HepG2 (cell line): ENCODE data around the gene PRPSAP1. TPM values are rescaled to one million over a fixed set of nuclear protein-coding genes. Genes with fewer than 3 reads are reported as not detected.

Experiments used
- ATAC-seq: fragments of 200-7000 bp; cut with Tn5 transposase; 3 replicates; pipeline ENCODE4 v1.9.1; 2020; ENCODE audit warnings: mild to moderate bottlenecking, moderate library complexity
- BruUV-seq: library from RNA; stranded (reverse); fragments of 400-500 nt; replicated peaks from 2 replicates; lab custom pipeline; 2021; lab: Mats Ljungman, UMichigan
- CTCF ChIA-PET: fragments of 300-600 bp; formaldehyde crosslinking; extraction: SDS; loops from one replicate; lab custom pipeline; 2021; ENCODE audit warnings: low total read pairs, inconsistent platforms, low intra/inter-chr PET ratio; lab: Yijun Ruan, JAX
- POLR2A ChIA-PET: fragments of 350-600 bp; sonication (Branson Sonifier 250); formaldehyde crosslinking; loops from one replicate; lab custom pipeline; 2020; ENCODE audit warnings: antibody characterized with exemption, inconsistent platforms; lab: Yijun Ruan, JAX
- DNase-seq: peaks from one replicate; pipeline ENCODE4 v3.0.0-alpha.2; 2015; ENCODE audit warnings: low spot score
- FAIRE-seq: peaks from 3 replicates; lab custom pipeline; 2011; peaks lifted over from hg19 to GRCh38; lab: Jason Lieb, UNC
- H2AFZ ChIP-seq: one replicate; pipeline ENCODE4 v1.6.1; 2011; ENCODE audit warnings: low read length, inconsistent platforms
- H3K27ac ChIP-seq: fragments of 300-600 bp; 3 replicates; pipeline ENCODE4 v1.8.0; 2011; ENCODE audit warnings: mixed run types, mild to moderate bottlenecking, mixed read lengths, low read length, inconsistent platforms; ENCODE audit not compliant: insufficient read depth; ENCODE audit errors: extremely low read length
- H3K27me3 ChIP-seq, 2 experiments: fragments of 200-600 bp in 1 of 2; 2 replicates in 1 of 2; 3 replicates in 1 of 2; pipeline versions ENCODE4 v1.6.0 to v1.8.0; 2011; ENCODE audit warnings: low read length in 2 of 2, mild to moderate bottlenecking in 2 of 2, moderate library complexity in 2 of 2, inconsistent platforms in 1 of 2; ENCODE audit not compliant: insufficient read depth in 2 of 2, control insufficient read depth in 1 of 2
- H3K36me3 ChIP-seq, 2 experiments: fragments of 200-600 bp in 1 of 2; replicated peaks in 1 of 2; 2 replicates in 1 of 2; 3 replicates in 1 of 2; pipeline versions ENCODE4 v1.5.1 to v1.8.0; 2011; ENCODE audit warnings: low read length in 2 of 2, inconsistent platforms in 1 of 2; ENCODE audit not compliant: insufficient read depth in 2 of 2, control insufficient read depth in 1 of 2
- H3K4me1 ChIP-seq: 2 replicates; pipeline ENCODE4 v1.5.1; 2012; ENCODE audit warnings: low read length, inconsistent platforms; ENCODE audit not compliant: insufficient read depth
- H3K4me2 ChIP-seq: 2 replicates; pipeline ENCODE4 v1.6.0; 2011; ENCODE audit warnings: low read depth, low read length, inconsistent platforms
- H3K4me3 ChIP-seq, 3 experiments: fragments of 200-600 bp in 1 of 3; sonication (generic), shearing (Covaris generic) in 1 of 3; replicated peaks in 1 of 3; 2 replicates each; pipeline ENCODE4 v1.5.1; 2011 to 2016; ENCODE audit warnings: low read length in 3 of 3, inconsistent platforms in 2 of 3, low read depth in 2 of 3, mild to moderate bottlenecking in 2 of 3, control low read depth in 1 of 3, mixed read lengths in 1 of 3; ENCODE audit not compliant: insufficient read depth in 1 of 3
- H3K79me2 ChIP-seq: one replicate; pipeline ENCODE4 v1.6.1; 2011; ENCODE audit warnings: low read length, inconsistent platforms; ENCODE audit not compliant: insufficient read depth
- H3K9ac ChIP-seq: 2 replicates; pipeline ENCODE4 v1.6.0; 2011; ENCODE audit warnings: mild to moderate bottlenecking, low read depth, low read length, inconsistent platforms; ENCODE audit not compliant: insufficient read depth
- H3K9me3 ChIP-seq: 2 replicates; pipeline ENCODE4 v1.5.1; 2012; ENCODE audit warnings: mild to moderate bottlenecking, low read length
- H4K20me1 ChIP-seq: 2 replicates; pipeline ENCODE4 v1.6.0; 2011; ENCODE audit warnings: inconsistent platforms, mild to moderate bottlenecking, low read length, moderate library complexity; ENCODE audit not compliant: insufficient read depth
- AGO2 ChIP-seq: fragments of 200-400 bp; formaldehyde crosslinking; optimal IDR thresholded peaks from 2 replicates; pipeline ENCODE3; 2017; ENCODE audit warnings: mild to moderate bottlenecking, low read depth, low read length, moderate library complexity
- ETS1 ChIP-seq: sonication (generic); formaldehyde crosslinking; IDR thresholded peaks from 2 replicates; pipeline ENCODE4 v1.4.0; 2020; ENCODE audit warnings: missing genetic modification reagents
- FOXK1 ChIP-seq: sonication (generic); formaldehyde crosslinking; IDR thresholded peaks from 2 replicates; pipeline ENCODE4 v1.4.0; 2020; ENCODE audit warnings: low read depth, missing genetic modification reagents, borderline replicate concordance
- HIVEP1 ChIP-seq: sonication (generic); formaldehyde crosslinking; IDR thresholded peaks from 2 replicates; pipeline ENCODE4 v1.4.0; 2020; ENCODE audit warnings: mild to moderate bottlenecking, missing genetic modification reagents
- HMG20A ChIP-seq: IDR thresholded peaks from 2 replicates; pipeline ENCODE4 v1.6.1; 2016; ENCODE audit warnings: borderline replicate concordance
- KDM1A ChIP-seq: IDR thresholded peaks from 2 replicates; pipeline ENCODE4 v1.6.1; 2016; ENCODE audit warnings: missing compliant biosample characterization
- MXD3 ChIP-seq: IDR thresholded peaks from 2 replicates; pipeline ENCODE4 v1.6.1; 2016; ENCODE audit warnings: mild to moderate bottlenecking, missing biosample characterization, missing genetic modification reagents
- NBN ChIP-seq: fragments of 450-650 bp; conservative IDR thresholded peaks from 2 replicates; pipeline ENCODE4 v1.6.1; 2017
- PLRG1 ChIP-seq: fragments of 450-650 bp; conservative IDR thresholded peaks from 2 replicates; pipeline ENCODE4 v1.6.1; 2016
- POLR2A ChIP-seq, 2 experiments: IDR thresholded peaks; 2 replicates each; pipeline ENCODE4 v1.6.1; 2011; ENCODE audit warnings: low read depth in 2 of 2, low read length in 2 of 2, mild to moderate bottlenecking in 1 of 2, moderate library complexity in 1 of 2; ENCODE audit not compliant: insufficient read depth in 1 of 2
- PPARG ChIP-seq: conservative IDR thresholded peaks from 2 replicates; pipeline ENCODE4 v1.6.1; 2016; ENCODE audit warnings: missing biosample characterization, missing genetic modification reagents
- RFXANK ChIP-seq: IDR thresholded peaks from 2 replicates; pipeline ENCODE4 v1.6.1; 2016
- SIX1 ChIP-seq: sonication (generic); formaldehyde crosslinking; IDR thresholded peaks from 2 replicates; pipeline ENCODE4 v1.4.0; 2020; ENCODE audit warnings: missing genetic modification reagents, borderline replicate concordance
- SMYD3 ChIP-seq: sonication (generic); formaldehyde crosslinking; IDR thresholded peaks from 2 replicates; pipeline ENCODE4 v1.8.1; 2023; ENCODE audit warnings: mild to moderate bottlenecking, missing genetic modification reagents
- SNAPC2 ChIP-seq: sonication (generic); formaldehyde crosslinking; IDR thresholded peaks from 2 replicates; pipeline ENCODE4 v1.8.1; 2022; ENCODE audit warnings: mild to moderate bottlenecking, missing genetic modification reagents
- SOX13 ChIP-seq, 3 experiments: fragments of 450-650 bp in 1 of 3; sonication (generic) in 1 of 3; formaldehyde crosslinking in 1 of 3; IDR thresholded peaks in 2 of 3; conservative IDR thresholded peaks in 1 of 3; 2 replicates each; pipeline versions ENCODE4 v1.5.0 to v1.6.1; 2016 to 2020; ENCODE audit warnings: antibody characterized with exemption in 1 of 3, mild to moderate bottlenecking in 1 of 3, missing compliant biosample characterization in 1 of 3, missing genetic modification reagents in 1 of 3, moderate library complexity in 1 of 3
- ZMAT3 ChIP-seq: sonication (generic); formaldehyde crosslinking; conservative IDR thresholded peaks from 2 replicates; pipeline ENCODE4 v1.7.0; 2021; ENCODE audit warnings: missing genetic modification reagents
- ZNF20 ChIP-seq: sonication (generic); formaldehyde crosslinking; IDR thresholded peaks from 2 replicates; pipeline ENCODE4 v1.4.0; 2020; ENCODE audit warnings: mild to moderate bottlenecking, moderate library complexity, missing genetic modification reagents
- ZNF296 ChIP-seq: sonication (generic); formaldehyde crosslinking; conservative IDR thresholded peaks from 2 replicates; pipeline ENCODE4 v1.5.0; 2020; ENCODE audit warnings: mild to moderate bottlenecking, missing genetic modification reagents
- ZNF724P ChIP-seq: sonication (generic); formaldehyde crosslinking; IDR thresholded peaks from 2 replicates; pipeline ENCODE4 v1.8.0; 2022; ENCODE audit warnings: missing genetic modification reagents, borderline replicate concordance
- ZNF749 ChIP-seq: sonication (generic); formaldehyde crosslinking; IDR thresholded peaks from 2 replicates; pipeline ENCODE4 v1.8.0; 2022; ENCODE audit warnings: mild to moderate bottlenecking, missing genetic modification reagents, moderate library complexity, borderline replicate concordance
- WGBS: methylation state at CpG from one replicate; pipeline ENCODE4 v1.1.6; 2017; ENCODE audit warnings: low lambda C conversion rate; 5-methylcytosine and 5-hydroxymethylcytosine counted together
- in situ Hi-C: cut with HindIII; loops from 2 replicates; pipeline ENCODE4 v1.10.0; 2017; ENCODE audit warnings: low pct_unique_long_range_greater_than_20kb; ENCODE audit not compliant: extremely low pct_ligation_motif_present
- intact Hi-C: fragments of 100-400 bp; cut with micrococcal nuclease; formaldehyde crosslinking; loops from one replicate; pipeline ENCODE4 v1.10.0; 2022; ENCODE audit not compliant: unreplicated experiment
- polyA plus RNA-seq, 8 experiments: library from polyadenylated mRNA; depleted of rRNA in 3 of 8; stranded (reverse) in 7 of 8; unstranded in 1 of 8; fragments of >200 nt; fragmentation: Illumina TruSeq in 4 of 8; extraction: Trizol in 4 of 8; gene quantifications; 2 replicates each; pipeline versions ENCODE4 v1.2.1 to v1.2.3, GENCODE V29; 2011 to 2016; ENCODE audit warnings: low read depth in 4 of 8, missing spikeins in 1 of 8, mixed read lengths in 1 of 8; ENCODE audit not compliant: insufficient read depth in 1 of 8
- total RNA-seq, 5 experiments: library from RNA; depleted of rRNA; stranded (reverse); fragments of >200 nt; fragmentation: Illumina TruSeq; extraction: Trizol; gene quantifications; 2 replicates each; pipeline ENCODE4 v1.2.3, GENCODE V29; 2016; ENCODE audit warnings: low read depth in 1 of 5

Gene PRPSAP1
- total and polyA plus RNA-seq, 2 of the 13 experiments (the other 11 are each of a cell fraction or from before 2014, with no cell fraction given) = 91.1 to 314 TPM

DNA sequence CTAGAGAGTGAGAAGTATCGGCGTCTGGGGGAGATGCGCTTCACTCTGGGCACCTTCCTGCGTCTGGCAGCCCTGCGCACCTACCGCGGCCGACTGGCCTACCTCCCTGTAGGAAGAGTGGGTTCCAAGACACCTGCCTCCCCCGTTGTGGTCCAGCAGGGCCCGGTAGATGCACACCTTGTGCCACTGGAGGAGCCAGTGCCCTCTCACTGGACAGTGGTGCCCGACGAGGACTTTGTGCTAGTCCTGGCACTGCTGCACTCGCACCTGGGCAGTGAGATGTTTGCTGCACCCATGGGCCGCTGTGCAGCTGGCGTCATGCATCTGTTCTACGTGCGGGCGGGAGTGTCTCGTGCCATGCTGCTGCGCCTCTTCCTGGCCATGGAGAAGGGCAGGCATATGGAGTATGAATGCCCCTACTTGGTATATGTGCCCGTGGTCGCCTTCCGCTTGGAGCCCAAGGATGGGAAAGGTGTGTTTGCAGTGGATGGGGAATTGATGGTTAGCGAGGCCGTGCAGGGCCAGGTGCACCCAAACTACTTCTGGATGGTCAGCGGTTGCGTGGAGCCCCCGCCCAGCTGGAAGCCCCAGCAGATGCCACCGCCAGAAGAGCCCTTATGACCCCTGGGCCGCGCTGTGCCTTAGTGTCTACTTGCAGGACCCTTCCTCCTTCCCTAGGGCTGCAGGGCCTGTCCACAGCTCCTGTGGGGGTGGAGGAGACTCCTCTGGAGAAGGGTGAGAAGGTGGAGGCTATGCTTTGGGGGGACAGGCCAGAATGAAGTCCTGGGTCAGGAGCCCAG is 33.5 kb upstream of the PRPSAP1 start (continued):
- no peak for TF ChIP-seq SNAPC2
- TF ChIP-seq SMYD3 = no peak
- TF ChIP-seq AGO2 = peak; percentile 99
- TF ChIP-seq NBN = no peak
- TF ChIP-seq POLR2A (IDR thresholded peaks at IDR 0.05; ENCODE audit: insufficient read depth in 1 of 2, low read depth in 2 of 2, low read length in 2 of 2) = no peak
- TF ChIP-seq, all 625 proteins: peak for 30

DNA sequence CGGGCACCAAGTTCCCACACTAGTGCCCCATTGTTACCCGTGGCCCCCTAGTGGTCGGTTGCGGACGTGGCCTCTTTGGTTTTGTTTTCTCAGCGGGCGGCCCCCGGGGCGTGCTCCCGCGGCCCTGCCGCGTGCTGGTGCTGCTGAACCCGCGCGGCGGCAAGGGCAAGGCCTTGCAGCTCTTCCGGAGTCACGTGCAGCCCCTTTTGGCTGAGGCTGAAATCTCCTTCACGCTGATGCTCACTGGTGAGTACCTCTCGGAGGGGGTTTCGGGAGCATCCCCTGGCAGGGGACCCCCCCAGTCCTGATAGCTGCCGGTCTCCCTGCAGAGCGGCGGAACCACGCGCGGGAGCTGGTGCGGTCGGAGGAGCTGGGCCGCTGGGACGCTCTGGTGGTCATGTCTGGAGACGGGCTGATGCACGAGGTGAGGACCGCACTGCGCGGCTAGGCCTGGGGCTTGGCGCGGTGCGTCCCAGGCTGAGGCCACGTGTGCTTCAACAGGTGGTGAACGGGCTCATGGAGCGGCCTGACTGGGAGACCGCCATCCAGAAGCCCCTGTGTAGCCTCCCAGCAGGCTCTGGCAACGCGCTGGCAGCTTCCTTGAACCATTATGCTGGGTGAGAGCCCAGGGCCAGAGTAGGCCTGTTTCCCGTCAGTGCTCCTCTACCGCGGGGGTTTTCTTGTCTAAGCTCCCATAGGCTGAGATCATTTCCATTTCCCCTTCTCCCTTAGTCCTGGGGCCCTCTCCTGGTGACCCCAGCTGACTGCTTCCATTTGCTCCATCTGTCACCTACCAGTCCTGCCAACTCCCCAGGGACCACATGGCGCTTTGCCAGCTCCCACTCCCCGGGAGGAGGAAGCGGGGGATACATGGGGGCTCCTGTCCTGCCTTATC is 32.4 kb upstream of the PRPSAP1 start:
- H3K9ac ChIP-seq = peak overlapping the region; percentile 99
- intact Hi-C loops = loop anchor here (2.0 kb wide), 2 partner anchors 15 to 31 kb away; no protein-coding TSS in a partner anchor
- 62% methylated on average over 43 of the region's 52 CpGs for WGBS
- ChIA-PET POLR2A (interaction anchor here (1.0 to 20.9 kb wide), 10 partner anchors 10 to 389 kb away, joined by 3 to 1379 read pairs (median 34); partner anchors contain the start of genes PRPSAP1 and QRICH2), CTCF (interaction anchor here (1.1 to 3.3 kb wide), 7 partner anchors 10 to 82 kb away, joined by 4 to 12 read pairs (median 6); partner anchors contain the start of gene PRPSAP1)
- peaks cover 20 to 25% of the 10 kb centered on the region in 2 experiments; a peak in 4 of 5 replicates for H3K36me3 ChIP-seq
- FAIRE-seq (peak; percentile 90), ATAC-seq (peak; percentile 8), DNase-seq (peak; percentile 85)
- H3K4me3 ChIP-seq = peak overlapping the region; percentile 72 to 90 (median 86); a peak in 5 of 6 replicates
- peaks cover 45% of the 10 kb centered on the region for H3K4me1 ChIP-seq
- H2AFZ ChIP-seq = no peak overlapping the region
- H3K4me2 ChIP-seq = peak overlapping the region; percentile 99
- H3K27me3 ChIP-seq = no peaks in the 10 kb centered on the region; a peak in 1 of 5 replicates
- peaks cover 47% of the 10 kb centered on the region for H3K79me2 ChIP-seq
- peak overlapping the region; percentile 100 for H3K27ac ChIP-seq
- no TSS peak for BruUV-seq
- in situ Hi-C loops = loop anchor here (5.0 kb wide), 1 partner anchor 34 kb away; the partner anchor contains the start of gene PRPSAP1
- H4K20me1 ChIP-seq = peaks cover 31% of the 10 kb centered on the region; the same call in 1 of the 2 replicates
- H3K9me3 ChIP-seq = no peaks in the 10 kb centered on the region
- TF ChIP-seq SOX13 (IDR thresholded peaks at IDR 0.05) (no peak; the same call in 1 of the 2 replicates), SOX13 (CRISPR knock-in tag; conservative IDR thresholded peaks at IDR 0.05 in 1 of 2, IDR thresholded peaks at IDR 0.05 in 1 of 2) (peak in 1 of 2 experiments; percentile 80; a peak in 2 of 4 replicates), PLRG1 (no peak), HIVEP1 (CRISPR knock-in tag) (peak; percentile 97), SIX1 (CRISPR knock-in tag) (peak; percentile 62; the same call in 1 of the 2 replicates), ETS1 (CRISPR knock-in tag) (peak; percentile 98), HMG20A (CRISPR knock-in tag) (peak; percentile 20; the same call in 1 of the 2 replicates), FOXK1 (CRISPR knock-in tag) (peak; percentile 90; the same call in 1 of the 2 replicates), ZMAT3 (peak; percentile 99), ZNF20 (no peak), KDM1A (CRISPR knock-in tag) (no peak), RFXANK (CRISPR knock-in tag) (peak; percentile 73; the same call in 1 of the 2 replicates), MXD3 (peak; percentile 98), ZNF749 (peak; percentile 96), PPARG (CRISPR knock-in tag) (peak; percentile 79), ZNF724P (CRISPR knock-in tag) (peak; percentile 97), ZNF296 (CRISPR knock-in tag) (peak; percentile 72; the same call in 1 of the 2 replicates)
